PC-3 (cell line): Measurements from ENCODE around the gene SNAP47. TPM values are rescaled to one million over a fixed set of nuclear protein-coding genes. Genes with fewer than 3 reads are reported as not detected.

Experiments
- ATAC-seq: fragments of 200-7000 bp; cut with Tn5 transposase; 2 replicates; pipeline ENCODE4 v1.9.1; 2020; ENCODE audit warnings: mild to moderate bottlenecking, moderate library complexity
- BruUV-seq: library from RNA; stranded (reverse); fragments of 400-500 nt; replicated peaks from 2 replicates; lab custom pipeline; 2021; lab: Mats Ljungman, UMichigan
- CTCF ChIA-PET: fragments of 300-600 bp; sonication (Branson Sonifier 250); formaldehyde crosslinking; loops from one replicate; lab custom pipeline; 2022; ENCODE audit warnings: antibody characterized with exemption; lab: Charles Lee
- POLR2A ChIA-PET: fragments of 300-600 bp; sonication (Branson Sonifier 250); formaldehyde crosslinking; loops from one replicate; lab custom pipeline; 2022; ENCODE audit warnings: antibody characterized with exemption; ENCODE audit not compliant: unreplicated experiment; lab: Charles Lee
- DNase-seq: peaks from one replicate; pipeline ENCODE4 v3.0.0-alpha.2; 2015
- H2AFZ ChIP-seq: fragments of 300-600 bp; sonication (generic); 2 replicates; pipeline ENCODE4 v1.6.0; 2016; ENCODE audit warnings: antibody characterized with exemption, low read length
- H3F3A ChIP-seq: fragments of 300-600 bp; sonication (generic); one replicate; pipeline ENCODE4 v1.6.0; 2017; ENCODE audit warnings: antibody characterized with exemption, low read length, control low read depth, mild to moderate bottlenecking; ENCODE audit not compliant: unreplicated experiment
- H3K27ac ChIP-seq: fragments of 300-600 bp; sonication (generic); 2 replicates; pipeline ENCODE4 v1.5.1; 2016; ENCODE audit warnings: mild to moderate bottlenecking, low read length
- H3K27me3 ChIP-seq: fragments of 300-600 bp; sonication (generic); 2 replicates; pipeline ENCODE4 v1.6.1; 2016; ENCODE audit warnings: low read length, mixed read lengths
- H3K36me3 ChIP-seq: fragments of 300-600 bp; sonication (generic); 2 replicates; pipeline ENCODE4 v1.6.1; 2016; ENCODE audit warnings: low read depth, mixed run types, low read length, mixed read lengths
- H3K4me1 ChIP-seq: fragments of 300-600 bp; sonication (generic); 2 replicates; pipeline ENCODE4 v1.5.1; 2016; ENCODE audit warnings: low read length; ENCODE audit not compliant: insufficient read depth
- H3K4me2 ChIP-seq: fragments of 300-600 bp; sonication (generic); 2 replicates; pipeline ENCODE4 v1.6.0; 2016; ENCODE audit warnings: low read length
- H3K4me3 ChIP-seq: fragments of 300-600 bp; sonication (generic); 2 replicates; pipeline ENCODE4 v1.5.1; 2016; ENCODE audit warnings: mild to moderate bottlenecking, low read length, mixed read lengths
- H3K79me2 ChIP-seq: fragments of 300-600 bp; sonication (generic); 2 replicates; pipeline ENCODE4 v1.6.1; 2017; ENCODE audit warnings: low read length, mixed read lengths
- H3K9ac ChIP-seq: fragments of 300-600 bp; sonication (generic); 2 replicates; pipeline ENCODE4 v1.6.0; 2016; ENCODE audit warnings: mild to moderate bottlenecking, low read length
- H3K9me2 ChIP-seq: fragments of 300-600 bp; sonication (generic); replicated peaks from 2 replicates; pipeline ENCODE4 v1.6.1; 2016; ENCODE audit warnings: mixed run types, low read length, mixed read lengths
- H3K9me3 ChIP-seq: fragments of 300-600 bp; sonication (generic); 2 replicates; pipeline ENCODE4 v1.6.1; 2016; ENCODE audit warnings: low read length, mixed read lengths
- H4K20me1 ChIP-seq: fragments of 300-600 bp; sonication (generic); 2 replicates; pipeline ENCODE4 v1.6.1; 2016; ENCODE audit warnings: low read length, mixed read lengths
- CTCF ChIP-seq: fragments of 300-600 bp; sonication (generic); conservative IDR thresholded peaks from 2 replicates; pipeline ENCODE4 v1.5.1; 2017; ENCODE audit warnings: antibody characterized with exemption, low read depth, mild to moderate bottlenecking, low read length
- EZH2 ChIP-seq: fragments of 300-600 bp; sonication (generic); IDR thresholded peaks from one replicate; pipeline ENCODE4 v1.6.1; 2017; ENCODE audit warnings: antibody characterized with exemption, mild to moderate bottlenecking, low read length; ENCODE audit not compliant: unreplicated experiment
- EZH2phosphoT487 ChIP-seq: fragments of 300-600 bp; sonication (generic); IDR thresholded peaks from 2 replicates; pipeline ENCODE4 v1.6.1; 2018; ENCODE audit warnings: mild to moderate bottlenecking, antibody characterized with exemption, low read length, borderline replicate concordance
- intact Hi-C: fragments of 100-400 bp; cut with micrococcal nuclease; formaldehyde crosslinking; loops from 2 replicates; pipeline ENCODE4 v1.9.0; 2023
- total RNA-seq: library from RNA; depleted of rRNA; stranded (reverse); fragments of >200 nt; gene quantifications from 2 replicates; pipeline ENCODE4 v1.2.3, GENCODE V29; 2014

SNAP47 gene
- total RNA-seq, 1 experiment from 2014 or later, result 123 TPM

GRCh38 chr1:227756172-227756959, 21.1 kb downstream of the SNAP47 start:
- Histone ChIP-seq H3K9ac (no peak overlapping the region), H3F3A (peaks cover 8% of the 10 kb centered on the region), H3K9me2 (no peaks in the 10 kb centered on the region), H3K27ac (no peak overlapping the region), H3K4me2 (no peak overlapping the region), H2AFZ (no peak overlapping the region), H3K4me1 (peaks cover 40% of the 10 kb centered on the region), H3K36me3 (peaks cover 65% of the 10 kb centered on the region), H3K4me3 (no peak overlapping the region), H4K20me1 (peaks cover 43% of the 10 kb centered on the region), H3K27me3 (no peaks in the 10 kb centered on the region), H3K9me3 (no peaks in the 10 kb centered on the region), H3K79me2 (peaks cover 83% of the 10 kb centered on the region)
- POLR2A ChIA-PET, result no interaction called here
- DNase-seq (no peak), ATAC-seq (no peak)
- intact Hi-C loops, result no loop called here
- TF ChIP-seq EZH2phosphoT487, result no peak
- TF ChIP-seq CTCF, result no peak
- TF ChIP-seq EZH2, result no peak
- CTCF ChIA-PET, result no interaction called here
- no TSS peak for BruUV-seq

- no peak overlapping the region for H2AFZ ChIP-seq
- H3K4me3 ChIP-seq, result no peak overlapping the region
- H4K20me1 ChIP-seq, result peaks cover 43% of the 10 kb centered on the region
- intact Hi-C loops, result loop anchor here (2.0 kb wide), 1 partner anchor 23 kb away; the partner anchor contains the start of genes JMJD4 and SNAP47
- H3F3A ChIP-seq, result peaks cover 8% of the 10 kb centered on the region
- no TSS peak for BruUV-seq
- no peak for TF ChIP-seq EZH2
- TF ChIP-seq EZH2phosphoT487, result no peak
- no peak for TF ChIP-seq CTCF
- ATAC-seq (no peak), DNase-seq (no peak)
- H3K27ac ChIP-seq, result no peak overlapping the region
- H3K36me3 ChIP-seq, result peaks cover 67% of the 10 kb centered on the region
- POLR2A ChIA-PET, result interaction anchor here (0.6 kb wide), 1 partner anchor 1083 kb away, joined by 3 read pairs; no protein-coding TSS in a partner anchor
- H3K9me3 ChIP-seq, result no peaks in the 10 kb centered on the region
- H3K9ac ChIP-seq, result no peak overlapping the region
- H3K79me2 ChIP-seq, result peaks cover 81% of the 10 kb centered on the region
- H3K4me2 ChIP-seq, result no peak overlapping the region
- peaks cover 48% of the 10 kb centered on the region for H3K4me1 ChIP-seq
- no peaks in the 10 kb centered on the region for H3K27me3 ChIP-seq
- CTCF ChIA-PET, result interaction anchor here (0.5 kb wide), 1 partner anchor 32 kb away, joined by 3 read pairs; no protein-coding TSS in a partner anchor
- H3K9me2 ChIP-seq, result no peaks in the 10 kb centered on the region
Observed at GRCh38 chr1:227757781-227758180, 22.5 kb downstream of the SNAP47 start.

GRCh38 chr1:227758366-227758765, 23.1 kb downstream of the SNAP47 start:
- Histone ChIP-seq H3K4me3 (no peak overlapping the region), H2AFZ (no peak overlapping the region), H3K36me3 (peaks cover 61% of the 10 kb centered on the region), H3K9me2 (no peaks in the 10 kb centered on the region), H3K9ac (no peak overlapping the region), H3K9me3 (no peaks in the 10 kb centered on the region), H3K4me2 (peak overlapping the region; percentile 53; the same call in 1 of the 2 replicates), H3F3A (peaks cover 8% of the 10 kb centered on the region), H3K79me2 (peaks cover 81% of the 10 kb centered on the region), H3K27ac (no peak overlapping the region), H4K20me1 (peaks cover 46% of the 10 kb centered on the region), H3K4me1 (peaks cover 54% of the 10 kb centered on the region), H3K27me3 (no peaks in the 10 kb centered on the region)
- ChIA-PET CTCF (no interaction called here), POLR2A (interaction anchor here (0.6 kb wide), 1 partner anchor 1084 kb away, joined by 3 read pairs; no protein-coding TSS in a partner anchor)
- DNase-seq, result no peak
- ATAC-seq, result no peak
- no TSS peak for BruUV-seq
- TF ChIP-seq EZH2phosphoT487 (no peak), CTCF (no peak)
- intact Hi-C loops, result loop anchor here (2.0 kb wide), 1 partner anchor 24 kb away; the partner anchor contains the start of genes JMJD4 and SNAP47
